GM12864 (cell line): ENCODE measurements around the gene TAX1BP3.

ENCODE experiments used
- DNase-seq: peaks from one replicate; pipeline ENCODE4 v3.0.0-alpha.2; 2011; ENCODE audit warnings: low read depth
- H3K4me3 ChIP-seq: 2 replicates; pipeline ENCODE4 v1.5.1; 2011; ENCODE audit warnings: mild to moderate bottlenecking, low read depth, low read length, control low read depth
- CTCF ChIP-seq: IDR thresholded peaks from 2 replicates; pipeline ENCODE4 v1.5.1; 2011; ENCODE audit warnings: low read depth, mild to moderate bottlenecking, moderate library complexity, low read length, control low read depth, inconsistent platforms; ENCODE audit errors: missing control alignments

TAX1BP3 gene

GRCh38 chr17:3692346-3692745, 24.0 kb upstream of the TAX1BP3 start:
- no peak for DNase-seq
- TF ChIP-seq CTCF, result peak; percentile 40
- H3K4me3 ChIP-seq, result no peak overlapping the region

GRCh38 chr17:3691617-3692067, 23.3 kb upstream of the TAX1BP3 start:
- TF ChIP-seq CTCF, result peak; percentile 59
- DNase-seq, result no peak
- no peak overlapping the region for H3K4me3 ChIP-seq

GRCh38 chr17:3690094-3690715, 21.8 kb upstream of the TAX1BP3 start:
- no peak for TF ChIP-seq CTCF
- no peak for DNase-seq
- H3K4me3 ChIP-seq, result no peak overlapping the region

- no peak overlapping the region for H3K4me3 ChIP-seq
- DNase-seq, result no peak
- no peak for TF ChIP-seq CTCF
These were observed 21.1 kb upstream of the TAX1BP3 start for GRCh38 chr17:3689262-3690093.

GRCh38 chr17:3688852-3689261, 20.5 kb upstream of the TAX1BP3 start:
- no peak for DNase-seq
- no peak overlapping the region for H3K4me3 ChIP-seq
- no peak for TF ChIP-seq CTCF

GRCh38 chr17:3688027-3688553, 19.7 kb upstream of the TAX1BP3 start:
- H3K4me3 ChIP-seq, result no peak overlapping the region
- no peak for DNase-seq
- no peak for TF ChIP-seq CTCF
